RCC 7860 (cell line): ENCODE measurements around the gene SLC4A11.
"Not testable (repeated sequence)": the region's sequence is repeated elsewhere in the genome, so short reads cannot be mapped to it uniquely, and the experiment has no call there.

Experiments
- DNase-seq: peaks from one replicate; pipeline ENCODE4 v3.0.0-alpha.2; 2015; ENCODE audit warnings: low spot score
- FAIRE-seq: peaks from 2 replicates; lab custom pipeline; 2012; peaks lifted over from hg19 to GRCh38; lab: Jason Lieb, UNC

SLC4A11 gene

GRCh38 chr20:3229158-3229557 lies 9.8 kb downstream of the SLC4A11 start:
- DNase-seq (no peak), FAIRE-seq (no peak)

GRCh38 chr20:3228750-3229032 lies 10.3 kb downstream of the SLC4A11 start:
- DNase-seq (no peak), FAIRE-seq (no peak)

GRCh38 chr20:3227936-3228749 lies 10.8 kb downstream of the SLC4A11 start:
- no peak for FAIRE-seq
- DNase-seq = no peak

- DNase-seq = no peak
- FAIRE-seq = no peak
Measured at GRCh38 chr20:3227506-3227905, 11.5 kb downstream of the SLC4A11 start.

GRCh38 chr20:3226864-3227263 lies 12.1 kb downstream of the SLC4A11 start:
- DNase-seq (no peak), FAIRE-seq (no peak)

GRCh38 chr20:3226093-3226492 lies 12.9 kb downstream of the SLC4A11 start:
- FAIRE-seq (no peak), DNase-seq (no peak)

- no peak for DNase-seq
- no peak for FAIRE-seq
Measured at GRCh38 chr20:3224681-3225421, 14.1 kb downstream of the SLC4A11 start.

GRCh38 chr20:3223994-3224680 lies 14.9 kb downstream of the SLC4A11 start:
- FAIRE-seq (no peak), DNase-seq (no peak)

- DNase-seq = no peak
- no peak for FAIRE-seq
Measured at GRCh38 chr20:3223651-3223993, 15.4 kb downstream of the SLC4A11 start.

GRCh38 chr20:3222635-3223600 lies 16.1 kb downstream of the SLC4A11 start:
- DNase-seq (peak; percentile 35), FAIRE-seq (no peak)

GRCh38 chr20:3221398-3222226 lies 17.4 kb downstream of the SLC4A11 start:
- FAIRE-seq (no peak), DNase-seq (no peak)

GRCh38 chr20:3218307-3218988 lies 20.5 kb downstream of the SLC4A11 start:
- FAIRE-seq = no peak
- no peak for DNase-seq

- FAIRE-seq = not testable (repeated sequence)
Measured at GRCh38 chr20:3215359-3215917, 23.6 kb downstream of the SLC4A11 start.

GRCh38 chr20:3213226-3213625 lies 25.8 kb downstream of the SLC4A11 start:
- DNase-seq = no peak
- no peak for FAIRE-seq

More at GRCh38 chr20:3215359-3215917, 23.6 kb downstream of the SLC4A11 start:
- DNase-seq = not testable (repeated sequence)

- FAIRE-seq = no peak
- DNase-seq = no peak
Measured at GRCh38 chr20:3210346-3210745, 28.6 kb downstream of the SLC4A11 start.

- DNase-seq = no peak
- FAIRE-seq = no peak
Measured at GRCh38 chr20:3209946-3210317, 29.1 kb downstream of the SLC4A11 start.

- DNase-seq (no peak), FAIRE-seq (no peak)
Measured at GRCh38 chr20:3209257-3209945, 29.6 kb downstream of the SLC4A11 start, which contains the start of gene ITPA. TSS of gene ITPA (plus strand) at chr20:3209498. CDS start at chr20:3209552, 54 bp downstream.

GRCh38 chr20:3208786-3209256 lies 30.2 kb downstream of the SLC4A11 start:
- DNase-seq = no peak
- FAIRE-seq = no peak
